Effector memory CD8-positive, alpha-beta T cell (primary cell): ENCODE data around the gene CHRNB4.
"Not testable (repeated sequence)": the region's sequence is repeated elsewhere in the genome, so short reads cannot be mapped to it uniquely, and the experiment has no call there.

Experiments used
- ATAC-seq: fragments of 150-1000 bp; cut with Tn5 transposase; replicated peaks from 2 replicates; pipeline ENCODE4 v1.10.0; 2021; ENCODE audit warnings: mild to moderate bottlenecking, moderate library complexity
- DNase-seq, 3 experiments: peaks; one replicate each; pipeline ENCODE4 v3.0.0; 2021
- H3K27ac Mint-ChIP-seq, 2 donors: one replicate each; pipeline ENCODE4 v1.8.0; 2022; ENCODE audit warnings: mild to moderate bottlenecking in 2 of 2, mixed read lengths in 2 of 2, moderate library complexity in 2 of 2
- H3K27me3 Mint-ChIP-seq, 2 donors: one replicate each; pipeline ENCODE4 v1.8.0; 2022; ENCODE audit warnings: mixed read lengths in 2 of 2
- H3K36me3 Mint-ChIP-seq: one replicate; pipeline ENCODE4 v1.8.0; 2022; ENCODE audit warnings: mild to moderate bottlenecking, moderate library complexity, mixed read lengths; ENCODE audit not compliant: insufficient read depth
- H3K4me1 Mint-ChIP-seq, 2 donors: one replicate each; pipeline ENCODE4 v1.8.0; 2022; ENCODE audit warnings: low read depth in 2 of 2, mixed read lengths in 2 of 2
- H3K4me3 Mint-ChIP-seq, 2 donors: one replicate each; pipeline ENCODE4 v1.8.0; 2022; ENCODE audit warnings: mild to moderate bottlenecking in 2 of 2, mixed read lengths in 2 of 2, moderate library complexity in 2 of 2
- H3K9me3 Mint-ChIP-seq, 2 donors: one replicate each; pipeline ENCODE4 v1.8.0; 2022; ENCODE audit warnings: mixed read lengths in 2 of 2

The CHRNB4 gene

DNA sequence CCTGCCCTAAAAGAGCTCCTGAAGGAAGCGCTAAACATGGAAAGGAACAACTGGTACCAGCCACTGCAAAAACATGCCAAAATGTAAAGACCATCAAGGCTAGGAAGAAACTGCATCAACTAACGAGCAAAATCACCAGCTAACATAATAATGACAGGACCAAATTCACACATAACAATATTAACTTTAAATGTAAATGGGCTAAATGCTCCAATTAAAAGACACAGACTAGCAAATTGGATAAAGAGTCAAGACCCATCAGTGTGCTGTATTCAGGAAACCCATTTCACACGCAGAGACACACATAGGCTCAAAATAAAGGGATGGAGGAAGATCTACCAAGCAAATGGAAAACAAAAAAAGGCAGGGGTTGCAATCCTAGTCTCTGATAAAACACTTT lies 31.5 kb downstream of the CHRNB4 start:
- H3K27ac Mint-ChIP-seq, ATAC-seq: not testable (repeated sequence)

DNA sequence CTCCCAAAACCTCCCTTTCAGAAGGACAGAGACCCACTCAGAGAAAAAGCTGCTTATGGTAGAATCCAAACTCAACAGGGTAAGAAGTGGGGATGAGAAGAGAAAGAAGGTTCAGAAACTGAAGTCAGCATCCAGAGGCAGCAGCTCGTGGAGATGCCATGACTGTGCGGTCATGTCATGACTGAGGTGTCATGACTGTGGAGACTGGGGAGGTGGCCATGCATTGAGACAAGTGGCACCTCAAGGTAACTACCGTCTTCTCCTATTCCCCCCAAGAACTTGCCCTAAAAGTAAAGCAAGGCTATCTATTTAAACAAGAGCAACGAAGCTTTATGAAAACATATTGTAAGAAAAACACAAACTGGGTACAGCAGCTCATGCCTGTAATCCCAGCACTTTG lies 35.3 kb downstream of the CHRNB4 start:
- Mint-ChIP-seq H3K27ac (no peak overlapping the region), H3K4me3 (no peak overlapping the region), H3K36me3 (no peaks in the 10 kb centered on the region), H3K9me3 (no peaks in the 10 kb centered on the region), H3K4me1 (no peaks in the 10 kb centered on the region), H3K27me3 (peaks cover 65 to 95% of the 10 kb centered on the region in 2 donors)
- DNase-seq (no peak), ATAC-seq (no peak)

More for the DNA sequence above, 31.5 kb downstream of the CHRNB4 start:
- H3K9me3 Mint-ChIP-seq, H3K36me3 Mint-ChIP-seq, H3K4me1 Mint-ChIP-seq, H3K4me3 Mint-ChIP-seq, DNase-seq: not testable (repeated sequence)
- H3K27me3 Mint-ChIP-seq = peaks cover 47 to 59% of the 10 kb centered on the region in 2 donors

DNA sequence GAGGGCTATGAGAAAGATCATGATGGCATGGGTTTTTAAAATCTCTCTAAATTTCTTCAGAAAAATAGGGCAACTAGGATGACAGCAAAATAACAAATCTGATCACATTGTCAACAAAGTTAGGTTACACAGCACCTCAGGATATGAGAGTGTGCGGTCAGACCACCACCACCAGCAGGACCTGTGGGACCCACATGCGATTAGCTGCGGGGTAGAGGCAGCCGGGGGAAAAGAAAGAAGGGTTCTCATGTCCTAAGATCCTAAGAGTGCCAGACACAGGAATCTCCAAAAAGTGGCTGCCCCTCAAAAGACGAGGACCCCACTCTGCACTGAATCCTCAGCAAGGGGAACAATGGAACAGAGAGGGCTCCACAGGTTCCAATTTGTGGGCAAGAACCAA lies 35.8 kb downstream of the CHRNB4 start:
- H3K27me3 Mint-ChIP-seq = peaks cover 64 to 92% of the 10 kb centered on the region in 2 donors
- H3K9me3 Mint-ChIP-seq = no peaks in the 10 kb centered on the region
- no peaks in the 10 kb centered on the region for H3K36me3 Mint-ChIP-seq
- no peaks in the 10 kb centered on the region for H3K4me1 Mint-ChIP-seq
- H3K4me3 Mint-ChIP-seq = no peak overlapping the region
- ATAC-seq (no peak), DNase-seq (no peak)
- no peak overlapping the region for H3K27ac Mint-ChIP-seq

DNA sequence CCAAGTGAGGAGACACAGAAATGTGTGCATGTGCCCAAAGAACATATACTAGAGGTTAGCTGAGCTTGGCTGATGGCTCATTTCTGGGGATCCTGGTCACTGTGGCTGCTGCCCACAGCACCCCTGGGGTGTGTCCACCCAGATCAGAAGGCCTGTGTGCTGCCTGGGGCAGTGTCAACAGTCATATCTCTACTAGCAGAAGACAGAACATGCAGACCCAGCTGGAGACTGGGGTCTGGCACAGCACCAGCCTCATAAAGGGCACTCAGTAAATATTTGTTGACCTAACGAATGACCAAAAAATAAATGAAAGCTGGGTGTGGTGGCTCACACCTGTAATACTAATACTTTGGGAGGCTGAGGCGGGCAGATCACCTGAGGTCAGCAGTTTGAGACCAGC lies 36.6 kb downstream of the CHRNB4 start:
- H3K27me3 Mint-ChIP-seq = peaks cover 56 to 84% of the 10 kb centered on the region in 2 donors
- no peak for DNase-seq
- no peaks in the 10 kb centered on the region for H3K4me1 Mint-ChIP-seq
- no peaks in the 10 kb centered on the region for H3K9me3 Mint-ChIP-seq
- ATAC-seq = no peak
- no peak overlapping the region for H3K27ac Mint-ChIP-seq
- no peaks in the 10 kb centered on the region for H3K36me3 Mint-ChIP-seq
- H3K4me3 Mint-ChIP-seq = no peak overlapping the region

DNA sequence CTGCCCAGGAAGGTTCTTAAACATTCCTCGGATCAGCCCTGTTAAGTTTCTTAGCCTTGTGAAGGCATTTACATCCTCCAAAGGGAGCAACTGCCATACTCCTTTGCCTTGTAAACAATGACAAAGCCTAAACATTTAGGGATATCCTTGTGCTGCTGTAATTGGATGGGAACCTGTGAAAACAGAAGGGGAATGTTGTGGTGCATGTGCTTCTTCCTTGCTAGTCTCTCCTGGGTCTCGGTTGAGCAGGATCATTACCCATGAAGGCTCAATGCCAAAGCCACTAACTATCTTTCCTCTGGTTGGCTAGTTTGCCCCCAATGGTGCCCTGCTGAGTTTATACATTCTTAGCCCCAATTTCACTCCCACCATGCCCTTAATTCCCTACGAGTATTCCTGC lies 37.5 kb downstream of the CHRNB4 start:
- ATAC-seq (no peak), DNase-seq (no peak)
- Mint-ChIP-seq H3K9me3 (no peaks in the 10 kb centered on the region), H3K4me1 (no peaks in the 10 kb centered on the region), H3K36me3 (no peaks in the 10 kb centered on the region), H3K4me3 (no peak overlapping the region), H3K27ac (no peak overlapping the region), H3K27me3 (peaks cover 51 to 75% of the 10 kb centered on the region in 2 donors)

DNA sequence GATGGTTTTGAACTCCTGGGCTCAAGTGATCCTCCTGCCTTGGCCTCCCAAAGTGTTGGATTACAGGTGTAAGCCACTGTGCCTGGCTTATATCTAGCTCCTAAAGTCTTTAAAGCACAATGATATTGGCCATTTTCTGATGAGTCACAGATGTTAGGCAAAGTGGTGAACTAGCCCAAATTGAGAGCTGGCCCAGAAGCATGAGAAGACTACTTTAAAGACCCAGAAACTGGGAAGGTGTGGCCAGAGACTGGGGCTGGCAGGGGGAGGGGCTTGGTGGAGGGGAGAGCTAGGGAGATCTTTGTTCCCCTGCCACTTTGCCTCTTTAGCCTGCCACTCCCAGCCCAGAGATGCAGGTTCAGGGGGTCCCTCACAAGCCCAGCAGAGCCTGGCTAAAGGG lies 41.8 kb downstream of the CHRNB4 start:
- H3K27me3 Mint-ChIP-seq = peaks cover 17 to 32% of the 10 kb centered on the region in 2 donors
- no peaks in the 10 kb centered on the region for H3K9me3 Mint-ChIP-seq
- no peak overlapping the region for H3K4me3 Mint-ChIP-seq
- no peaks in the 10 kb centered on the region for H3K4me1 Mint-ChIP-seq
- DNase-seq (no peak), ATAC-seq (no peak)
- no peaks in the 10 kb centered on the region for H3K36me3 Mint-ChIP-seq
- H3K27ac Mint-ChIP-seq = no peak overlapping the region

DNA sequence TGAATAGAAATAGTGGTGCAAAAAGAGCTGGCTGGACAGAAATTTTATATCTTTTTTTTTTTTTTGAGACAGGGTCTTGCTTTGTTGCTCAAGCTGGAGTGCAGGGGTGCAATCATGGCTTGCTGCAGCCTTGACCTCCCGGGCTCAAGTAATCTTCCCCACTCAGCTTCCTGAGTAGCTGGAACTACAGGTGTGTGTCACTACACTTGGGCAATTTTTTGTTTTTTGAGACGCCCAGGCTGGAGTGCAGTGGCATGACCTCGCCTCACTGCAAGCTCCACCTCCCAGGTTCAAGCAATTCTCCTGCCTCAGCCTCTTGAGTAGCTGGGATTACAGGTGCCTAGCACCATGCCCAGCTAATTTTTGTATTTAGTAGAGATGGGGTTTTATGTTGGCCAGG lies 42.7 kb downstream of the CHRNB4 start:
- Mint-ChIP-seq H3K27ac (no peak overlapping the region), H3K27me3 (peaks cover 8 to 24% of the 10 kb centered on the region in 2 donors), H3K4me3 (no peak overlapping the region), H3K9me3 (no peaks in the 10 kb centered on the region), H3K36me3 (no peaks in the 10 kb centered on the region), H3K4me1 (no peaks in the 10 kb centered on the region)
- ATAC-seq = no peak
- DNase-seq = no peak

DNA sequence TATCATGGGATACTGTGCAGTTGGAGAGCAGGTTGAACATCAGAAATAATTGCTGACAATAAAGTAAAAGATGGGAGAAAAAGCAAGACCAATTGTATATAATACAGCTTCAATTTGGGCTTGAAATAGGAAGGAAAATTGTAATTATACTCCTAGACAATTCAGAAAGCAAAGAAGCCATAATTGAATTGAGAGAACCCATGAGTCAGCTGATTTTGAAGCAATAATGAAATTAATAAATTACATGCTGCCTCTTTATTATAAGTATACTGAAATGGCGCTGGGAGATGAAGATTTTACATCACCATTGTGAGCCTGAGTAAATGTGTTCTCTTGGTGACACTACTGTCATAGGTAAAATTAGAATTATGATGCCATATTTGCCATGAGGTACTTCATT lies 43.4 kb downstream of the CHRNB4 start:
- no peak for ATAC-seq
- Mint-ChIP-seq H3K9me3 (no peaks in the 10 kb centered on the region), H3K4me3 (no peak overlapping the region), H3K36me3 (no peaks in the 10 kb centered on the region), H3K27me3 (peaks cover under 1 to 16% of the 10 kb centered on the region in 2 donors), H3K27ac (no peak overlapping the region), H3K4me1 (no peaks in the 10 kb centered on the region)
- no peak for DNase-seq

DNA sequence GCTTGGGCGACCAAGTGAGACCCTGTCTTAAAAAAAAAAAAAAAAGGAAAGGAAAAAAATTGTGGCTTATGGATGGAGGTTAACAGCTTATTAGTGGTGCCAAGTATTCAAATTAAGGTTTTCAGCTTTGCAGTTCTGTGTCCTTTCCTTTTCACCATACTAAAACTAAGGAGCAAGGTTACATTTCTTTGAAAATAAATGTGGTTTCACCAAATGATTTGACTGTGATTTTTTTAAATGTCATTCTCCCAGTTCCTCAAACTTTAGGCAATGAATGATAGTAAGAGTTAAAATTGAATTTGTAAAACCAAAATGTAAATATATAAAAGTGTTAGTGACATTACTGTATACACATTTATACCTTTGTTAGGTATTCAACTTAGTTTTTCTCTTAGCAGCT lies 66.1 kb downstream of the CHRNB4 start:
- ATAC-seq (no peak), DNase-seq (no peak)
- H3K36me3 Mint-ChIP-seq = no peaks in the 10 kb centered on the region
- peaks cover 0 to 9% of the 10 kb centered on the region in 2 donors for H3K27me3 Mint-ChIP-seq
- H3K4me3 Mint-ChIP-seq = no peak overlapping the region
- H3K4me1 Mint-ChIP-seq = no peaks in the 10 kb centered on the region
- no peaks in the 10 kb centered on the region for H3K9me3 Mint-ChIP-seq
- no peak overlapping the region for H3K27ac Mint-ChIP-seq
